ENCODE results near the gene PSMB9. TPM values are rescaled to one million over a fixed set of nuclear protein-coding genes. Genes with fewer than 3 reads are reported as not detected.

Gene PSMB9
- total and polyA plus RNA-seq, 2 donors (not counting 1 experiment from before 2014, with no cell fraction given), result 64.4 to 75.0 TPM

DNA sequence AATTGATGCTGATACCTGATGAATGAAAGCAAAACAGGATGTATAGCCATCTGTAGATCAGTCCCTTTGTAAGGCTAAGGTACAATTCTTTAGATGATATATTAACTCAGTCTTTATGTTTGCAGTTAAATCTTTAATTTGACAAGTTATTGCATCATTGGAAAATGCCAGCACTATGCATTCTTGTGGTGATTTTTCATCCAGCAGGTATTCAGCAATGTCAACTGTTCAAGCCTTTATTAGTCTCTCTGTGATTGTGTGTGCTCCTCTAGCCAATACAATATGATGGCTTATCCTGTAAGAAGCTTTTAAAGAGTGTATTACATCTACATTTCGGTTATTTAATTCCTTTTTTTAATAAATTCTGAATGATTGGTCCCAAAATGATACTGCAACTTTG, 52.5 kb downstream of the PSMB9 start:
- H3K4me3 ChIP-seq (replicated peaks in 1 of 4; ENCODE audit: control extremely low read depth in 1 of 4, insufficient read depth in 1 of 4, low read depth in 3 of 4, low read length in 4 of 4), result no peak overlapping the region
- H2AFZ ChIP-seq (ENCODE audit: low read length), result no peak overlapping the region
- no peaks in the 10 kb centered on the region for H3K79me2 ChIP-seq (ENCODE audit: control insufficient read depth, insufficient read depth, low read length)
- H3K27me3 ChIP-seq (ENCODE audit: control insufficient read depth, insufficient read depth, low read length), result no peaks in the 10 kb centered on the region
- H3K27ac ChIP-seq (ENCODE audit: insufficient read depth, low read length), result no peak overlapping the region
- H4K20me1 ChIP-seq (ENCODE audit: control insufficient read depth, extremely low read depth, insufficient read depth, low read length), result no peaks in the 10 kb centered on the region
- H3K9ac ChIP-seq (ENCODE audit: insufficient read depth, low read length), result no peak overlapping the region
- peak; percentile 55 to 74 for DNase-seq (ENCODE audit: low read depth in 2 of 2)
- H3K9me3 ChIP-seq (ENCODE audit: control insufficient read depth, insufficient read depth, low read depth, low read length), result no peaks in the 10 kb centered on the region
- H3K36me3 ChIP-seq (ENCODE audit: control insufficient read depth, insufficient read depth, low read length), result no peaks in the 10 kb centered on the region
- no peak for TF ChIP-seq EZH2 (IDR thresholded peaks at IDR 0.05; ENCODE audit: low read length, missing control alignments)
- TF ChIP-seq, protein P1, sequence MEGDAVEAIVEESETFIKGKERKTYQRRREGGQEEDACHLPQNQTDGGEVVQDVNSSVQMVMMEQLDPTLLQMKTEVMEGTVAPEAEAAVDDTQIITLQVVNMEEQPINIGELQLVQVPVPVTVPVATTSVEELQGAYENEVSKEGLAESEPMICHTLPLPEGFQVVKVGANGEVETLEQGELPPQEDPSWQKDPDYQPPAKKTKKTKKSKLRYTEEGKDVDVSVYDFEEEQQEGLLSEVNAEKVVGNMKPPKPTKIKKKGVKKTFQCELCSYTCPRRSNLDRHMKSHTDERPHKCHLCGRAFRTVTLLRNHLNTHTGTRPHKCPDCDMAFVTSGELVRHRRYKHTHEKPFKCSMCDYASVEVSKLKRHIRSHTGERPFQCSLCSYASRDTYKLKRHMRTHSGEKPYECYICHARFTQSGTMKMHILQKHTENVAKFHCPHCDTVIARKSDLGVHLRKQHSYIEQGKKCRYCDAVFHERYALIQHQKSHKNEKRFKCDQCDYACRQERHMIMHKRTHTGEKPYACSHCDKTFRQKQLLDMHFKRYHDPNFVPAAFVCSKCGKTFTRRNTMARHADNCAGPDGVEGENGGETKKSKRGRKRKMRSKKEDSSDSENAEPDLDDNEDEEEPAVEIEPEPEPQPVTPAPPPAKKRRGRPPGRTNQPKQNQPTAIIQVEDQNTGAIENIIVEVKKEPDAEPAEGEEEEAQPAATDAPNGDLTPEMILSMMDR (conservative IDR thresholded peaks at IDR 0.05 in 1 of 2, IDR thresholded peaks at IDR 0.05 in 1 of 2; ENCODE audit: low read depth in 1 of 2, low read length in 2 of 2), result no peak
- H3K4me1 ChIP-seq (ENCODE audit: control insufficient read depth, extremely low read depth, insufficient read depth, low read length), result no peaks in the 10 kb centered on the region
- H3K4me2 ChIP-seq (ENCODE audit: extremely low read depth, insufficient read depth, low read length), result no peak overlapping the region

DNA sequence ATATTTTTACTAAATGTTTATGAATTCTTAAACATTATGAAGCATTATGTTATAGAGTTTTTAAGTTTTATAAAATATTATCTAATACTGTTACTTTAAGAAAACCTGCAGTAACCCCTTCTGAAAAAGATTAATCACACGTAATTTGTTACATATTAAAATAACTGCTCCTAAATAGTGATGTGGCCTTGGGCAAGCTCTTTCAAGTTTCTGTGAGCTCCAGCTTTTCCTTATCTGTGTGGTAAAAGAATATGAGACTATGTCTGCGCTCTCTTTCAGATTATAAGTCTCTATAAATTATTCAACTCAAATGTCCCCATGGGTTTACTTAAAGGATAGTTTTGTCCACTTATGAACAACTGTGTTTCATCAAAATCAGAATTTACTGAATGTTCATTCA, 54.9 kb downstream of the PSMB9 start:
- no peaks in the 10 kb centered on the region for H3K36me3 ChIP-seq (ENCODE audit: control insufficient read depth, insufficient read depth, low read length)
- no peaks in the 10 kb centered on the region for H3K9me3 ChIP-seq (ENCODE audit: control insufficient read depth, insufficient read depth, low read depth, low read length)
- H2AFZ ChIP-seq (ENCODE audit: low read length), result no peak overlapping the region
- H3K79me2 ChIP-seq (ENCODE audit: control insufficient read depth, insufficient read depth, low read length), result no peaks in the 10 kb centered on the region
- no peak overlapping the region for H3K27ac ChIP-seq (ENCODE audit: insufficient read depth, low read length)
- H3K4me2 ChIP-seq (ENCODE audit: extremely low read depth, insufficient read depth, low read length), result no peak overlapping the region
- no peak for TF ChIP-seq EZH2 (IDR thresholded peaks at IDR 0.05; ENCODE audit: low read length, missing control alignments)
- no peak overlapping the region for H3K9ac ChIP-seq (ENCODE audit: insufficient read depth, low read length)
- no peak for DNase-seq (ENCODE audit: low read depth in 2 of 2)
- no peak overlapping the region for H3K4me3 ChIP-seq (replicated peaks in 1 of 4; ENCODE audit: control extremely low read depth in 1 of 4, insufficient read depth in 1 of 4, low read depth in 3 of 4, low read length in 4 of 4)
- H3K27me3 ChIP-seq (ENCODE audit: control insufficient read depth, insufficient read depth, low read length), result peaks cover 5% of the 10 kb centered on the region
- no peaks in the 10 kb centered on the region for H3K4me1 ChIP-seq (ENCODE audit: control insufficient read depth, extremely low read depth, insufficient read depth, low read length)
- H4K20me1 ChIP-seq (ENCODE audit: control insufficient read depth, extremely low read depth, insufficient read depth, low read length), result no peaks in the 10 kb centered on the region

Other genes starting within 250 kb of the PSMB9 start
- gene HLA-DQA1, start 216.8 kb upstream of the PSMB9 start, total RNA-seq, result 0.26 TPM in 1 of 2 replicates, not detected in the other
- 0.10 TPM in 1 of 2 replicates, not detected in the other for gene HLA-DQA1, start 216.8 kb upstream of the PSMB9 start, polyA plus RNA-seq
- not detected in 2 replicates for gene HLA-DQB1, start 187.5 kb upstream of the PSMB9 start, total RNA-seq
- gene HLA-DQB1, start 187.5 kb upstream of the PSMB9 start, polyA plus RNA-seq, result not detected in 2 replicates
- gene HLA-DQA2, start 112.8 kb upstream of the PSMB9 start, total RNA-seq, result not detected in 2 replicates
- not detected in 2 replicates for gene HLA-DQA2, start 112.8 kb upstream of the PSMB9 start, polyA plus RNA-seq
- gene HLA-DQB2, start 90.7 kb upstream of the PSMB9 start, total RNA-seq, result not detected in 2 replicates
- gene HLA-DQB2, start 90.7 kb upstream of the PSMB9 start, polyA plus RNA-seq, result not detected in 2 replicates
- gene HLA-DOB, start 37.2 kb upstream of the PSMB9 start, total RNA-seq, result under 0.01 and 0.26 TPM in 2 replicates
- 0.16 and 0.49 TPM in 2 replicates for gene HLA-DOB, start 37.2 kb upstream of the PSMB9 start, polyA plus RNA-seq
- 14.1 and 27.7 TPM in 2 replicates for gene TAP2, start 15.5 kb upstream of the PSMB9 start, total RNA-seq
- gene TAP2, start 15.5 kb upstream of the PSMB9 start, polyA plus RNA-seq, result 18.6 and 20.7 TPM in 2 replicates
- 72.9 and 77.3 TPM in 2 replicates for gene PSMB8, start 10.1 kb upstream of the PSMB9 start, total RNA-seq
- gene PSMB8, start 10.1 kb upstream of the PSMB9 start, polyA plus RNA-seq, result 77.1 and 80.0 TPM in 2 replicates
- gene TAP1, start 488 bp upstream of the PSMB9 start, total RNA-seq, result 66.8 and 107 TPM in 2 replicates
- 30.7 and 31.4 TPM in 2 replicates for gene TAP1, start 488 bp upstream of the PSMB9 start, polyA plus RNA-seq
- 0.51 and 0.83 TPM in 2 replicates for gene HLA-DMB, start 86.8 kb downstream of the PSMB9 start, total RNA-seq
- 0.28 TPM in 2 replicates for gene HLA-DMB, start 86.8 kb downstream of the PSMB9 start, polyA plus RNA-seq
- gene HLA-DMA, start 98.9 kb downstream of the PSMB9 start, total RNA-seq, result 9.8 and 12.1 TPM in 2 replicates
- gene HLA-DMA, start 98.9 kb downstream of the PSMB9 start, polyA plus RNA-seq, result 3.7 and 7.1 TPM in 2 replicates
- 59.3 and 75.6 TPM in 2 replicates for gene BRD2, start 114.4 kb downstream of the PSMB9 start, total RNA-seq
- gene BRD2, start 114.4 kb downstream of the PSMB9 start, polyA plus RNA-seq, result 126 and 154 TPM in 2 replicates
- not detected in 2 replicates for gene HLA-DOA, start 155.4 kb downstream of the PSMB9 start, total RNA-seq
- gene HLA-DOA, start 155.4 kb downstream of the PSMB9 start, polyA plus RNA-seq, result not detected in 2 replicates
- gene HLA-DPA1, start 219.5 kb downstream of the PSMB9 start, total RNA-seq, result 1.0 and 1.5 TPM in 2 replicates
- gene HLA-DPA1, start 219.5 kb downstream of the PSMB9 start, polyA plus RNA-seq, result 3.3 and 9.1 TPM in 2 replicates
- 1.3 and 5.4 TPM in 2 replicates for gene HLA-DPB1, start 221.8 kb downstream of the PSMB9 start, total RNA-seq
- gene HLA-DPB1, start 221.8 kb downstream of the PSMB9 start, polyA plus RNA-seq, result 11.0 and 11.5 TPM in 2 replicates

All from fibroblast of lung (primary cell).